Measurements from ENCODE around the gene HAUS7. TPM values are rescaled to one million over a fixed set of nuclear protein-coding genes. Genes with fewer than 3 reads are reported as not detected.

Gene HAUS7
- total RNA-seq, 1 experiment from 2014 or later: 59.9 TPM

- no peaks in the 10 kb centered on the region for H3K9me3 ChIP-seq (ENCODE audit: control insufficient read depth, insufficient read depth, low read depth, low read length)
- no peak overlapping the region for H3K4me3 ChIP-seq (ENCODE audit: low read depth in 2 of 2, low read length in 2 of 2)
- DNase-seq (ENCODE audit: low read depth, low spot score) (no peak), ATAC-seq (no peak)
- no peak overlapping the region for H3K27ac ChIP-seq (ENCODE audit: low read length)
- ChIA-PET CTCF (no interaction called here), POLR2A (no interaction called here)
- no peak for TF ChIP-seq SIN3A (IDR thresholded peaks at IDR 0.05; ENCODE audit: borderline replicate concordance, insufficient read depth, low read depth, low read length)
- TF ChIP-seq CTCF (IDR thresholded peaks at IDR 0.05): no peak
- no peak for TF ChIP-seq REST (IDR thresholded peaks at IDR 0.05; ENCODE audit: insufficient read depth in 1 of 2, low read depth in 2 of 2, low read length in 1 of 2)
- no peak for TF ChIP-seq POLR2AphosphoS5 (IDR thresholded peaks at IDR 0.05; ENCODE audit: low read depth, low read length)
- H3K36me3 ChIP-seq (ENCODE audit: control insufficient read depth, insufficient read depth, low read length): no peaks in the 10 kb centered on the region
- intact Hi-C loops (cut with micrococcal nuclease; ENCODE audit: unreplicated experiment): no loop called here
- no TSS peak for BruUV-seq (replicated peaks)
- in situ Hi-C loops (cut with HindIII; ENCODE audit: low pct_unique_long_range_greater_than_20kb, low sequenced_read_pairs): no loop called here
- H3K27me3 ChIP-seq (ENCODE audit: control insufficient read depth, insufficient read depth, low read length): no peaks in the 10 kb centered on the region
- no peaks in the 10 kb centered on the region for H3K4me1 ChIP-seq (ENCODE audit: control insufficient read depth, insufficient read depth, low read length)
These were observed 10.7 kb upstream of the HAUS7 start for GRCh38 chrX:153481043-153481442.

DNA sequence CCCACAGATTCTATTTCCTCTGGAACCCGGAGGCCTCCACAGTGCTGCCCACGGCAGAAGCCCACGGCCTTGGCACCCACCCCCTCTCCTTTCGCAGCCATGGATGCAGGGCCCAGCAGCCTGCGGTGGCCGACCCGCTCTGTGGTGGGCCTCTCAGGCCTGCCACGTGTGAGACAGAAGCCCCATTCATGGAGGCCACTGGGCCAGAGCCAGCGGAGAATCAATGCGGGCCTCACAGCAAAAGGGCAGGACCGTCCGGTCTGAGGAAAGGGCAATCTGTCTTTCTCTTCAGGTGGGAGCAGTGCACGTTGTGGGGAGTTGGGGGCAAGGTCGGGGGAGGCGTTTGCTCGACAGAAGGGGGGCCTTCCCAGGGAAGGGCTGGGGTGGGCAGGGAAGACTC lies 8.4 kb upstream of the HAUS7 start:
- Histone ChIP-seq H3K36me3 (ENCODE audit: control insufficient read depth, insufficient read depth, low read length) (no peaks in the 10 kb centered on the region), H3K27me3 (ENCODE audit: control insufficient read depth, insufficient read depth, low read length) (no peaks in the 10 kb centered on the region), H3K4me3 (ENCODE audit: low read depth in 2 of 2, low read length in 2 of 2) (no peak overlapping the region), H3K9me3 (ENCODE audit: control insufficient read depth, insufficient read depth, low read depth, low read length) (no peaks in the 10 kb centered on the region), H3K27ac (ENCODE audit: low read length) (no peak overlapping the region), H3K4me1 (ENCODE audit: control insufficient read depth, insufficient read depth, low read length) (no peaks in the 10 kb centered on the region)
- DNase-seq (ENCODE audit: low read depth, low spot score): no peak
- ChIA-PET CTCF (no interaction called here), POLR2A (no interaction called here)
- BruUV-seq (replicated peaks): no TSS peak
- intact Hi-C loops (cut with micrococcal nuclease; ENCODE audit: unreplicated experiment) (no loop called here), in situ Hi-C loops (cut with HindIII; ENCODE audit: low pct_unique_long_range_greater_than_20kb, low sequenced_read_pairs) (no loop called here)
- TF ChIP-seq POLR2AphosphoS5 (IDR thresholded peaks at IDR 0.05; ENCODE audit: low read depth, low read length) (no peak), CTCF (IDR thresholded peaks at IDR 0.05) (no peak), SIN3A (IDR thresholded peaks at IDR 0.05; ENCODE audit: borderline replicate concordance, insufficient read depth, low read depth, low read length) (no peak), REST (IDR thresholded peaks at IDR 0.05; ENCODE audit: insufficient read depth in 1 of 2, low read depth in 2 of 2, low read length in 1 of 2) (no peak), TCF7L2 (IDR thresholded peaks at IDR 0.05; ENCODE audit: low read depth, low read length) (no peak)
- ATAC-seq: no peak
